Stimulated activated CD8-positive, alpha-beta memory T cell treated with anti-CD3 and anti-CD28 coated beads, Interleukin-4, amount 100 ng/mL, for 1 hour (primary cell): ENCODE measurements around the gene IGIP.

Experiments
- DNase-seq, 2 donors: peaks; one replicate each; pipeline ENCODE4 v3.0.0-alpha.2; 2020; ENCODE audit warnings: low read depth in 2 of 2, low spot score in 1 of 2

The IGIP gene

DNA sequence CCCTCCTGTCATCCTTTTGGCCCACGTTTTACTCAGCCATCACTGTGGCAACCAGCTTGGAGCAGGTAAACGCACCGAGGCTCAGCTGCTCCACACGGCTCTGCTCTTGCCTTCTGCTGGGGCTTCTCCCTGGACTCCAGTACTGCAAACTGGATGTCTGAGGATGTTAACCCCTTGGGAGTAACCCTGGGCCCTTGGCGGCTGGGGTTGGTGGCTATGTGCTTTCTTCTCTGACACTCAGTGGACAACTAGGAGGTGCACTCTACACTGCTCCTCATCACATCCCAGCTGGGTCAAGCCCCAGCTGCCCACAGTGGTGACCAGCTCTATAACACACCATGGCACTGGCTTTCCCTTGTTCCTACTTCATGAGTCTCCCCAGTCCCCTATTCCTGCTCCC, 37.0 kb downstream of the IGIP start:
- DNase-seq, result no peak

DNA sequence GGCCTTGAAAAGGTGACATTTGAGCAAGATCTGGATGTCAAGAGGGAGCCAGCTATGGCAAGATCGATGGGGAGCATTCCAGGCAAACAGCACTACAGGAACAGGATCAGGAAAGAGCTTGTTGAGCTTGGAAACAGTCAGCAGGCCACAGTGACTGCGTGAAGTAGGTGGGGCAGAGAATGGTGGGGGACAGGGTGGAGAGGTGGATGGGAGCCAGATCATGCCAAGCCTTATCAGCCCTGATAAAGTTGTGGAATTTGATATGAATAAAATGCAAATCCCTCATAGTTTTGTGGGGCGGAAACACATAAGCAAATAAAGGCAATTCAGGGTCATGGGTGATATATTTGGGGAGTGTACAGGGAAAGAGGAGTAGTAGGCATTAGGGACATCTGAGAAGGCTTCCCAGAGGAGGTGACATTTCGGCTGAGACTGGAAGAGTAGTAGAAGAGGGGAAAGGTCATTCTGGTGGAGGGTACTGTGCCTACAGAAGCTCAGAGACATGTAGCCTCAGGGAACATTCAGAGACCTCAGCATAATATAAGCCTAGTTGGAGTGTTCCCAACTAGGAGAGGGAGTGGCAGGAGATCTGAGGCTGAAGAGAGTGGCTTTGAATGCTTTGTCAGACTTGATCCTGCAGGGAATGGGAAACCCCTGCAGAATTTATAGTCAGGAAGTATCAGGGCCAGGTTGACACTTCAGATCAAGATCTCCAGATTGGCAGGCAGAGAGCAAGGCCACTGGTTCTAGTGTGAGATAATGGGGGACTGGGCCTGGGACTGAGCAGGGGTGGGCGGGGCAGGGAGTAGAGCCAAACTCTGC, 39.6 kb downstream of the IGIP start:
- DNase-seq, result no peak

DNA sequence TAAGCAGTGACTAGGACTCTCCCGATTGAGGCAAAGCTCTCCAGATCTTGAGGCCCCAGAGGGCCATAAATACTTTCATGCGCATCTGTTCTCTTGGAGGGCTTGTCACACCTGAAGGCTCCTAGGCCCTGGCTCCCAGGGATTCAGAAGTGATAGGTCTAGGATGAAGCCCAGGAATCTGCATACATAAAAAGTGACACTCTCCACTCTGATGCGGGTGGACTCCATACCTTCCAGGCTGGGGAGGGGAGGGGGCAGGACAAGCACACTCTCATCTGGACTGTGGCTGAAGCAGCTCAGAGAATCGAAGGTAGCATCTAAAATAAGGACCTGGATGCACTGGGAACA, 40.2 kb downstream of the IGIP start:
- DNase-seq, result no peak

DNA sequence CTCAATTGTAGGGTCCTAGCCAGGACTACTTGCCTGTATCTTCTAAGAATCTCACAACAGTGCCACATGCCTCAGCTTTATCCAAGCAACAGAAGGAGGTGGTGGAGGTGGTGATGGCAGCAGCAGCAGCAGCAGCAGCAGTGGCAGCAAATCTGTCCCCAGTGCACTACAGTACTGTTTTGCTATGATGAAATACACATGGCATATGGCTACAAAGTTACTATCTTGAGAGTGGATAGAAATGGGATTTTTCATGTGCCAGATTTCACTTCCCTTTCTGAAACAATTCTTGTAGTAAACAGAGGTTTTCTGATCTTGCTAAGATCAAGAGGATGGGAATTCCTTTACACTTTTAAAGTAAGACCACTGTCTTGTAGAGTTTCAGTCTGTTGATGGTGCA, 41.2 kb downstream of the IGIP start:
- DNase-seq, result no peak

DNA sequence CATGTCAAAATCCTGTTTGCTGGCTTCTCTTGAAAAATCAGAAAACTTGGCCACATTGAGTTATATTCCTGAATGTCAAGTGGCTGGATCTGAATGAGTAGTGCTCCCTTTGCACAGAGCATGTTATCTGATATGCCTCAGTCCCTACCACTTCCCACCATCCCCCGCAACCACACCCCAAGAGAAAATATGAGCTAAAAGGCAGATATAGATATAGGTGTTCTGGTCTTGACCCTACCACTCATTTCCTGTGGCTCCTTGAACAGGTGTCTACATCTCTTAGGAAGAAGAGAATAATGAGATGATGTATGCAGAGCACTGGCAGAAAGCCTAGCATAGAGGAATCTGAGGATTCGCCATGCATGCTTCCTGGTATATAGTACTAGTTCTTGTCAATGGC, 42.6 kb downstream of the IGIP start:
- DNase-seq, result no peak

DNA sequence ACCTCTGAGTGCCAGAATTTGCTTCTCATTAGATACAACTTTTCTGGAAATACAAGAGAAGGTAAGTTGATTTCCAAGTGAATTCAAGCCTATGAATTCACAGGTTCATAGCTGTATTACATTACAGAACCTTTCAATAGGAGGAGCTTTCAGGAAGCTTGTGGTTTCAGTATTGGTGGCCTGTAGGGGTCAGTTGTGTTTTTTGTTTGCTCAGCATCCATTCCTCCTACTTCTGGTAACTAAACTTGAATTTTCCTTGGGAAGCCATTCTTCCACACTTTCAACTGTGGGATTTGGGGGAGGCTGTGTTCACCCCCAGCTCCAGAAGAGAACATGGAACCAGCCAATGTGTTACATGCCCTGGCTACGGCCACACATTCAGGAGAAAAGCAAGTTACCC, 43.7 kb downstream of the IGIP start:
- DNase-seq, result no peak

DNA sequence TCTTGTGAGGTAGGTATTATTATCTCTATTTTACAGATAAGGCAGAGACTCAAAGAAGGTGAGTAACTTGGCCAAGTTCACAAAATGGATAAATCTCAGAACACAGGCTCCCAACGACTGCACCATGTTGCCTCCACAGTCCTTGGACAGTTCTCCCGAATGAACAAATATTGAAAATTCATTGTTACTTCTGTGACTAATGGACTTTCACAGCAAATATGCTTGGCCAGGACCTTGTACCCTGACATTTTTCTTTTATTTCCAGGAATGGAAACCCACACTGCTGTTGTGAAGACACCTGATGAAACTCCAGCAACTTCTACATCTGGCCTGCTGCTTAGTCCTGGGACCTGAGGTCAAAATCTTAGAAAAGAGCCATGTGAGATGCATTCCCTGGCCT, 46.7 kb downstream of the IGIP start:
- no peak for DNase-seq

DNA sequence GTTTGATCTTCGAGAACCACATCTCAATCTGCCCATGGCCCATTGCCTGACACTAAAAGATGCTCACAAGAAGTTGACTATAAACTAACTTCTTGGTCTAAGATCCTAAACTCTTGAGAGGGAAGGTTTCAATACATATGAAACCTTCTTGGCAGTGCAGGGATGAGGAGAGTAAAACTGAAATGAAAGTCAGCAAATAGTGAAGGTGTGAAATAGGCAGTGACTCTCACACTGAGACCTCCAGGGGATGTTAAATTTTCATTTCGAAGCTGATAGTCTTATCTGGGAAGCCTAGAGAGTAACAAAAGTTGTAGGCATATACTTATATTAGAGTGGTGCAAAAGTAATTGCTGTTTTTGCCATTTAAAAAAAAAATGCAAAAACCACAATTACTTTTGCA, 48.3 kb downstream of the IGIP start:
- DNase-seq, result no peak

DNA sequence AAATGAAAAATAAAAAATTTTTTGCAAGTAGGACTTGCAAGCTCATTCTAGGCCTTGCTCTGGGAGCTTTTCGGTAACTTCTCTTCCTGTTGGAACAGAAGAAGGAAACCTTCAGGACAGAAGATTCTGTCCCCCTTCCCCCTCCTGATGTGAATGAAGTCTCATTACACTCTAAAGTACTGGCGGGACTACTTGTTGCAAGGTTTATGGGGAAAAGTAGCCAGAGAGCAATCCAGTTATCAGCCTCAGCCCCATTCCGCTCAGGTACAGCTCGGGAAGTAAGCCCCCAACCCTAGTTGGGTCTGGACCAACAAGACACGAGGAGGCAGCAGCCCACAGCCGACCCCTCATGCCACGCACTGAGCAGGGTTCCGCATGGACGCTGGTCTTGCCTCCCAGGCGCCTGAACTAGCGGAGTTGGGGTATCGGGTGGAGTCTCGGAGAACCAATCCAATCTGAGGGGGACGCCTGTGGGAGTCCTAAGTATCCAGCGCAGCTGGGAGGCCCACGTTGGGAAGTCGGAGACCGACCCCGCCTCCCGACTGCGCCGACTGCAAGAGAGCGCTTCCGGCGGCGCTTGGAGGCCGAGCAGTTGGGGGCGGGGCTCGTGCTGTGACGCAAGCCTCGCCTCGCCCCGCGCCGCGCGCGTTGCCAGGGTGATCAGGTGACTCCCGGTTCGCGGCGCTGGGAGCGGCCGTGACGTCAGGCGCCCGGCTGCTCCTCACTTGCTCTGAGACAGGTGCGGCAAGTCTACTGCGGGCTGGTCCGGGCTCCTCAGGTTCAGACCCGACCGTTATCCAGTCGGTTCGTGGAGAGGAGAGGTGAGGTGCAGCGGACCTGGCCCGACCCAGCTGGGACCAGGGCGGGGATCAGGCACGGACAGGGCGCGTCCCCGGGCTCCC, 49.0 kb downstream of the IGIP start, which contains the start of gene CYSTM1:
Gene CYSTM1, plus strand, starts transcription at position 724 of the 902 bp plus-strand sequence. CDS start 19,278 bp downstream, outside the sequence.
- DNase-seq, result peak; percentile 87 to 90

DNA sequence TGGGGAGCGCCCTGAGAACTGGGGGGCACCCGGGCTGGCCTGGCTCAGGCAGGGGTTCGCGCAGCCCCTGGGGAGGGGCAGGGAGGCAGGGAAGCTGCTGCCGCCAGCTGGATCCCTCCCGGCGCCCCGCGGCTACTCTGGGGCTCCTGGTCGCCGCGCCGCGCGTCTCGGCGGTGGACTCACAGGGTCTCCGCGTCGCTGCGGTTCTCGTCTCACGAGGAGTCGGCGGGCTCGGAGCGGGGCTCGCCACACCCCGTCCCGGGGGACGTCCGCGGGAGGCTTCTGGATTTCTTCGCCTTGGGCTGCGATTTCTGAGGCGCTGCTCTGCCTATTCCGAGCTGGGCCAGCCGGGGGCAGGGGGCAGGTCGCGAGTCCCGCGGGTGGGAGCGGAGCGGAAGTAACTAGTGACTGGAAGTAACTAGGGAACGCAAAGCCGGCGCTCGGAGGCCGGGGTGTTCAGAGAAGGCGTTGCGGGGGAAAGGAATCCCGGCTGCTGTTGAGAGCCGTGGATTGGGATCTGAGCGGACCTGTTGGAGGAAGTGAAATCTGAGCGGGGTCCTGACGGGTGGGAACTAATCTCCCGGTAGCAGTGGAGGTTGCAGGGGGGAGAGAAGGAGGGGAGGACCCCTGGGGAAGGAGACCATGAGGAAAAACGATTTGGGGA, 49.8 kb downstream of the IGIP start:
- DNase-seq, result peak; percentile 6 to 31

DNA sequence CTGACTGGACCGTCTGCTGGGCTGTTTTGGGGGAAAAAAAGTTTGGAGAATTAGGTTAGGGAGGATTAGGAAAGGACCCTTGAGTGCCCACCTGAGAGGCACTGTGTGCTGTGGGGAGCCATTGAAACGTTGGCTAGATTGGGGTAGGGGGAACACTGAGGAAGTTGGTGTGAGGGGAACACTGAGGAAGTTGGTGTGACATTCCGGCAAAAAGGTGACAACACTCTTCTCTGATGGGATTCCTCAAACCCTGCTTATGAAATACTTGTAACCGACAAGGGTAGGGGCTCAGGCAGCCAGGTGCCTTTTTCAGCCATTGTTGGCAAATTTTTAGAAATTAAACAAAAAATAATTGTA, 50.3 kb downstream of the IGIP start:
- DNase-seq, result no peak

DNA sequence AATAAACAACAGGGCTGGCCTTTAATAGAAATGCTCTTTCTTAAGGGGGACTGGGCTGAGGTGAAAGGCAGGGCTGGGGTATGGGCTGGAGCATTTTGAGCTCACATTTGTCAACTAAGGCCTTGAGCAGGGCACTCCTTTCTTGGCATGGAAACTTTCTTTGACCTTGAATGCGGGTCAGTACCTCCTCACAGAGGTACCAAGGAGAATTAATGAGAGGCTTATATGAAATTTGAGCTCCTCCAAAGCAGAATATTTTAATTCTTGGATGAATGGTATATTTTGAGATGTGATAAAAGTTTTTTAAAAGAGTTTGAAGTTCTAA, 52.3 kb downstream of the IGIP start:
- DNase-seq, result no peak

DNA sequence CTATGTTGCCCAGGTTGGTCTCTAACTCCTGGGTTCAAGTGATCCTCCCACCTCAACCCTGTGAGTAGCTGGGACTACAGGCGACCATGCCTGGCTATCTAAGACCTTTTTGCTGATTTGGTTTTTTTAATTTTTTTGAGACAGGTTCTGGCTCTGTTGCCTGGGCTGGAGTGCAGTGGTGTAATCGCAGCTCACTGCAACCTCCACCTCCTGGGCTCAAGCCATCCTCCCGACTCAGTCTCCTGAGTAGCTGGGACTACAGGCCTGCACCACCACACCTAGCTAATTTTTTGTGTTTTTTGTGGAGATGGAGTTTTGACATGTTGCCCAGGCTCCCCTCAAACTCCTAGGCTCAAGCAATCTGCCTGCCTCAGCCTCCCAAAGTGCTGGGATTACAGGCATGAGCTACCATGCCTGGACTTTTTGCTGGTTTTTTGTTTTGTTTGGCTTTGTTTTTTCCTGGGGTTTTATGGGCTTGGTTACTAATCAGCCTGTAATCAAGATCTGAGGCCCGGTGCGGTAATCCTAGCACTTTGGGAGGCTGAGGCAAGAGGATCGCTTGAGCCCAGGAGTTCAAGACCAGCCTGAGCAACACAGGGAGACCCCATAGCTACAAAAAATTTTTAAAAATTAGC, 52.9 kb downstream of the IGIP start:
- no peak for DNase-seq
